Measurements from ENCODE around the gene TMIE.
"Not testable (repeated sequence)": the region's sequence is repeated elsewhere in the genome, so short reads cannot be mapped to it uniquely, and the experiment has no call there.

The TMIE gene

GRCh38 chr3:46739565-46739964, 38.4 kb downstream of the TMIE start:
- not testable (repeated sequence) for H3K4me3 ChIP-seq (ENCODE audit: low read length); H3K4me1 ChIP-seq (ENCODE audit: control insufficient read depth, insufficient read depth, low read length); DNase-seq (ENCODE audit: low read depth); H3K9me3 ChIP-seq (ENCODE audit: control insufficient read depth, low read length); H3K9ac ChIP-seq (ENCODE audit: low read length); H3K36me3 ChIP-seq (ENCODE audit: control insufficient read depth, insufficient read depth, low read length, severe bottlenecking)
- H3K27me3 ChIP-seq (replicated peaks; ENCODE audit: control insufficient read depth, insufficient read depth, low read length): peaks cover 41% of the 10 kb centered on the region

- no peak for DNase-seq (ENCODE audit: low read depth)
Measured at GRCh38 chr3:46742992-46743585, 41.9 kb downstream of the TMIE start.

GRCh38 chr3:46746711-46747110, 45.5 kb downstream of the TMIE start:
- H3K27me3 ChIP-seq (replicated peaks; ENCODE audit: control insufficient read depth, insufficient read depth, low read length): peaks cover 43% of the 10 kb centered on the region
- no peak for DNase-seq (ENCODE audit: low read depth)

More at GRCh38 chr3:46742992-46743585, 41.9 kb downstream of the TMIE start:
- Histone ChIP-seq H3K36me3 (ENCODE audit: control insufficient read depth, insufficient read depth, low read length, severe bottlenecking) (no peaks in the 10 kb centered on the region), H3K4me3 (ENCODE audit: low read length) (no peak overlapping the region), H3K4me1 (ENCODE audit: control insufficient read depth, insufficient read depth, low read length) (no peaks in the 10 kb centered on the region), H3K27me3 (replicated peaks; ENCODE audit: control insufficient read depth, insufficient read depth, low read length) (peaks cover 20% of the 10 kb centered on the region), H3K9ac (ENCODE audit: low read length) (no peak overlapping the region), H3K9me3 (ENCODE audit: control insufficient read depth, low read length) (peaks cover 6% of the 10 kb centered on the region)

GRCh38 chr3:46748170-46748569, 47.0 kb downstream of the TMIE start:
- no peak for DNase-seq (ENCODE audit: low read depth)
- no peak overlapping the region for H3K9ac ChIP-seq (ENCODE audit: low read length)
- H3K4me1 ChIP-seq (ENCODE audit: control insufficient read depth, insufficient read depth, low read length): no peaks in the 10 kb centered on the region
- H3K36me3 ChIP-seq (ENCODE audit: control insufficient read depth, insufficient read depth, low read length, severe bottlenecking): no peaks in the 10 kb centered on the region
- H3K27me3 ChIP-seq (replicated peaks; ENCODE audit: control insufficient read depth, insufficient read depth, low read length): peaks cover 47% of the 10 kb centered on the region
- no peak overlapping the region for H3K4me3 ChIP-seq (ENCODE audit: low read length)
- no peaks in the 10 kb centered on the region for H3K9me3 ChIP-seq (ENCODE audit: control insufficient read depth, low read length)

More at GRCh38 chr3:46746711-46747110, 45.5 kb downstream of the TMIE start:
- Histone ChIP-seq H3K9me3 (ENCODE audit: control insufficient read depth, low read length) (no peaks in the 10 kb centered on the region), H3K9ac (ENCODE audit: low read length) (no peak overlapping the region), H3K4me3 (ENCODE audit: low read length) (no peak overlapping the region), H3K36me3 (ENCODE audit: control insufficient read depth, insufficient read depth, low read length, severe bottlenecking) (no peaks in the 10 kb centered on the region), H3K4me1 (ENCODE audit: control insufficient read depth, insufficient read depth, low read length) (no peaks in the 10 kb centered on the region)

- Histone ChIP-seq H3K9ac (ENCODE audit: low read length) (no peak overlapping the region), H3K36me3 (ENCODE audit: control insufficient read depth, insufficient read depth, low read length, severe bottlenecking) (no peaks in the 10 kb centered on the region), H3K4me1 (ENCODE audit: control insufficient read depth, insufficient read depth, low read length) (no peaks in the 10 kb centered on the region), H3K4me3 (ENCODE audit: low read length) (no peak overlapping the region), H3K9me3 (ENCODE audit: control insufficient read depth, low read length) (no peaks in the 10 kb centered on the region), H3K27me3 (replicated peaks; ENCODE audit: control insufficient read depth, insufficient read depth, low read length) (peaks cover 40% of the 10 kb centered on the region)
- DNase-seq (ENCODE audit: low read depth): no peak
Measured at GRCh38 chr3:46749129-46749528, 47.9 kb downstream of the TMIE start.

GRCh38 chr3:46750555-46751038, 49.4 kb downstream of the TMIE start:
- no peaks in the 10 kb centered on the region for H3K9me3 ChIP-seq (ENCODE audit: control insufficient read depth, low read length)
- H3K27me3 ChIP-seq (replicated peaks; ENCODE audit: control insufficient read depth, insufficient read depth, low read length): peaks cover 38% of the 10 kb centered on the region
- DNase-seq (ENCODE audit: low read depth): no peak
- H3K36me3 ChIP-seq (ENCODE audit: control insufficient read depth, insufficient read depth, low read length, severe bottlenecking): no peaks in the 10 kb centered on the region
- H3K4me1 ChIP-seq (ENCODE audit: control insufficient read depth, insufficient read depth, low read length): no peaks in the 10 kb centered on the region
- no peak overlapping the region for H3K4me3 ChIP-seq (ENCODE audit: low read length)
- no peak overlapping the region for H3K9ac ChIP-seq (ENCODE audit: low read length)

- not testable (repeated sequence) for H3K36me3 ChIP-seq (ENCODE audit: control insufficient read depth, insufficient read depth, low read length, severe bottlenecking); H3K4me3 ChIP-seq (ENCODE audit: low read length); H3K9me3 ChIP-seq (ENCODE audit: control insufficient read depth, low read length); H3K4me1 ChIP-seq (ENCODE audit: control insufficient read depth, insufficient read depth, low read length); DNase-seq (ENCODE audit: low read depth); H3K9ac ChIP-seq (ENCODE audit: low read length)
- H3K27me3 ChIP-seq (replicated peaks; ENCODE audit: control insufficient read depth, insufficient read depth, low read length): peaks cover 38% of the 10 kb centered on the region
Measured at GRCh38 chr3:46753127-46753526, 51.9 kb downstream of the TMIE start.

- H3K9ac ChIP-seq (ENCODE audit: low read length): no peak overlapping the region
- H3K4me1 ChIP-seq (ENCODE audit: control insufficient read depth, insufficient read depth, low read length): no peaks in the 10 kb centered on the region
- DNase-seq (ENCODE audit: low read depth): no peak
- peaks cover 10% of the 10 kb centered on the region for H3K9me3 ChIP-seq (ENCODE audit: control insufficient read depth, low read length)
- H3K27me3 ChIP-seq (replicated peaks; ENCODE audit: control insufficient read depth, insufficient read depth, low read length): peaks cover 23% of the 10 kb centered on the region
- no peak overlapping the region for H3K4me3 ChIP-seq (ENCODE audit: low read length)
- no peaks in the 10 kb centered on the region for H3K36me3 ChIP-seq (ENCODE audit: control insufficient read depth, insufficient read depth, low read length, severe bottlenecking)
Measured at GRCh38 chr3:46755646-46756045, 54.5 kb downstream of the TMIE start.

GRCh38 chr3:46756642-46757041, 55.5 kb downstream of the TMIE start:
- Histone ChIP-seq H3K36me3 (ENCODE audit: control insufficient read depth, insufficient read depth, low read length, severe bottlenecking) (no peaks in the 10 kb centered on the region), H3K27me3 (replicated peaks; ENCODE audit: control insufficient read depth, insufficient read depth, low read length) (peaks cover 16% of the 10 kb centered on the region)

GRCh38 chr3:46759239-46760167, 58.3 kb downstream of the TMIE start:
- H3K9me3 ChIP-seq (ENCODE audit: control insufficient read depth, low read length): peaks cover 28% of the 10 kb centered on the region
- H3K9ac ChIP-seq (ENCODE audit: low read length): no peak overlapping the region
- peaks cover 1% of the 10 kb centered on the region for H3K27me3 ChIP-seq (replicated peaks; ENCODE audit: control insufficient read depth, insufficient read depth, low read length)
- no peak for DNase-seq (ENCODE audit: low read depth)
- H3K4me1 ChIP-seq (ENCODE audit: control insufficient read depth, insufficient read depth, low read length): no peaks in the 10 kb centered on the region
- H3K4me3 ChIP-seq (ENCODE audit: low read length): no peak overlapping the region
- H3K36me3 ChIP-seq (ENCODE audit: control insufficient read depth, insufficient read depth, low read length, severe bottlenecking): no peaks in the 10 kb centered on the region

More at GRCh38 chr3:46756642-46757041, 55.5 kb downstream of the TMIE start:
- Histone ChIP-seq H3K4me3 (ENCODE audit: low read length) (no peak overlapping the region), H3K9ac (ENCODE audit: low read length) (no peak overlapping the region), H3K9me3 (ENCODE audit: control insufficient read depth, low read length) (peaks cover 10% of the 10 kb centered on the region), H3K4me1 (ENCODE audit: control insufficient read depth, insufficient read depth, low read length) (no peaks in the 10 kb centered on the region)
- no peak for DNase-seq (ENCODE audit: low read depth)
